Upper lobe of left lung (tissue), 4 donors: ENCODE results near the gene SDHAF1.

Experiments used
- CTCF ChIP-seq, 6 experiments: fragments of 450-650 bp in 4 of 6; fragments of 200-600 bp in 2 of 6; sonication (generic) in 2 of 6; IDR thresholded peaks; one replicate each; pipeline ENCODE4 v1.5.1; 2016 to 2019; ENCODE audit warnings: antibody characterized with exemption in 6 of 6
- EP300 ChIP-seq, 4 donors: sonication (generic); formaldehyde crosslinking; IDR thresholded peaks; one replicate each; pipeline ENCODE4 v1.5.1; 2017; ENCODE audit warnings: antibody characterized with exemption in 4 of 4, control low read depth in 2 of 4
- POLR2A ChIP-seq, 4 donors: fragments of 450-650 bp; IDR thresholded peaks; one replicate each; pipeline ENCODE4 v1.5.1; 2016 to 2017; ENCODE audit warnings: antibody characterized with exemption in 4 of 4, mild to moderate bottlenecking in 2 of 4
- POLR2AphosphoS5 ChIP-seq, 2 donors: sonication (generic); formaldehyde crosslinking; IDR thresholded peaks; one replicate each; pipeline ENCODE4 v1.5.1; 2017; ENCODE audit warnings: antibody characterized with exemption in 2 of 2

DNA sequence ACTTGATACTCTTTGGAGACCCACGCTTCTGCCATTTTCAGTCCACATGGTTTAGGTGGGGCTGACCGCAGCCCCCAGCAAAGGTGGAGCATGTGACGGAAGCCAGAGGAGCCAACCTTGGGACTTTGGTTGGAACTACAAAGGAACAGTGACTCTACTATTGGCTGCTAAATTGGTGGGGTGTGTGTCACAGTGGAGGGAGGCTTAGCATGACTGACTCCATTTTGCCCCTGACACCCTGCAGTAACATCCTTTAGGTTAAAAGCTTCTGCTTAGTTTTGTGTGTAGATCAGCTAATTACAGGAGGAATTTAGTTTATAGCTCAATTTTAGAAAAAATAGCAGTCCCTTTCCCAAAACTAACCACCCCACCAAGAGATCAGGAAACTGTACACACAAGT is 6.6 kb downstream of the SDHAF1 start:
- TF ChIP-seq POLR2AphosphoS5 (IDR thresholded peaks at IDR 0.05) (no peak), CTCF (IDR thresholded peaks at IDR 0.05) (no peak), POLR2A (IDR thresholded peaks at IDR 0.05) (no peak), EP300 (IDR thresholded peaks at IDR 0.05) (no peak)
